ENCODE results near the gene SMARCD3. TPM values are rescaled to one million over a fixed set of nuclear protein-coding genes. Genes with fewer than 3 reads are reported as not detected.
A peak's percentile ranks its signal among the peaks of the same experiment; 100 is the strongest.

SMARCD3 gene
- total and polyA plus RNA-seq, 2 of the 4 experiments (the other 2 are of a cell fraction): 37.5 to 48.5 TPM

DNA sequence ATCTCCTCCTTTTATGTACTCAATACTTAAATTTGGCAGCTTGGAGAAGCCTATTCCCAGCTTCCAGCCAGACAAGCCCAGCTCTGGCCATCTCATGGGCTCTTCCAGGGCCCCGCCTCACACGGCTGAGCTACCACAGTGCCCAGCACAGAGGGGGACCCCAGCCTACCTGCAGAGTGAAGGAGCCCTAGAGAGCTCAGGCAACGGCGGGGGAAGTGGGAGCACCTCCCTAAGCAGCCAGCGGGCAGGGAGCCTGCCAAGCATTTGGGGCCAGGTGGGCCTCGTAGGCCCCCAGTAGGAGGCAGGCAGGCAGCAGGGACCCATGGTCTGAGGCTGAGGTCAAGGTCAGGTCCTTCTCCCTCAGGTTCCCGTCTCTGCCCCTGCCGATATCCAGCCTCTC lies 29.1 kb upstream of the SMARCD3 start:
- POLR2A ChIA-PET (ENCODE audit: unreplicated experiment): no interaction called here
- no peak for DNase-seq

More for the DNA sequence above, 29.1 kb upstream of the SMARCD3 start:
- no peaks in the 10 kb centered on the region; the same call in 1 of the 2 replicates for H4K20me1 ChIP-seq (ENCODE audit: insufficient read depth, low read length)
- no peak overlapping the region for H3K9ac ChIP-seq (ENCODE audit: low read depth, low read length)
- no peak overlapping the region for H2BK5ac ChIP-seq (ENCODE audit: low read depth, low read length, poor library complexity, severe bottlenecking)
- H2AFZ ChIP-seq (replicated peaks; ENCODE audit: low read length, poor library complexity): peak overlapping the region; percentile 89
- BruUV-seq (replicated peaks): no TSS peak
- no peak for ATAC-seq (ENCODE audit: low read depth)
- no peak overlapping the region for H2BK15ac ChIP-seq (ENCODE audit: low read depth, low read length)
- TF ChIP-seq, protein P1, sequence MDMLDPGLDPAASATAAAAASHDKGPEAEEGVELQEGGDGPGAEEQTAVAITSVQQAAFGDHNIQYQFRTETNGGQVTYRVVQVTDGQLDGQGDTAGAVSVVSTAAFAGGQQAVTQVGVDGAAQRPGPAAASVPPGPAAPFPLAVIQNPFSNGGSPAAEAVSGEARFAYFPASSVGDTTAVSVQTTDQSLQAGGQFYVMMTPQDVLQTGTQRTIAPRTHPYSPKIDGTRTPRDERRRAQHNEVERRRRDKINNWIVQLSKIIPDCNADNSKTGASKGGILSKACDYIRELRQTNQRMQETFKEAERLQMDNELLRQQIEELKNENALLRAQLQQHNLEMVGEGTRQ (IDR thresholded peaks at IDR 0.05; ENCODE audit: low read depth, low read length): no peak
- no peak for TF ChIP-seq MXI1 (IDR thresholded peaks at IDR 0.05; ENCODE audit: borderline replicate concordance, low read depth, low read length)
- no peak for TF ChIP-seq ELK1 (IDR thresholded peaks at IDR 0.05; ENCODE audit: borderline replicate concordance, low read depth, low read length)
- TF ChIP-seq POLR2A (IDR thresholded peaks at IDR 0.05; ENCODE audit: low read depth, low read length): no peak
- no peak for TF ChIP-seq SMC3 (IDR thresholded peaks at IDR 0.05; ENCODE audit: low read depth, low read length)
- TF ChIP-seq BHLHE40 (IDR thresholded peaks at IDR 0.05; ENCODE audit: low read depth, low read length): no peak
- TF ChIP-seq, protein P2, sequence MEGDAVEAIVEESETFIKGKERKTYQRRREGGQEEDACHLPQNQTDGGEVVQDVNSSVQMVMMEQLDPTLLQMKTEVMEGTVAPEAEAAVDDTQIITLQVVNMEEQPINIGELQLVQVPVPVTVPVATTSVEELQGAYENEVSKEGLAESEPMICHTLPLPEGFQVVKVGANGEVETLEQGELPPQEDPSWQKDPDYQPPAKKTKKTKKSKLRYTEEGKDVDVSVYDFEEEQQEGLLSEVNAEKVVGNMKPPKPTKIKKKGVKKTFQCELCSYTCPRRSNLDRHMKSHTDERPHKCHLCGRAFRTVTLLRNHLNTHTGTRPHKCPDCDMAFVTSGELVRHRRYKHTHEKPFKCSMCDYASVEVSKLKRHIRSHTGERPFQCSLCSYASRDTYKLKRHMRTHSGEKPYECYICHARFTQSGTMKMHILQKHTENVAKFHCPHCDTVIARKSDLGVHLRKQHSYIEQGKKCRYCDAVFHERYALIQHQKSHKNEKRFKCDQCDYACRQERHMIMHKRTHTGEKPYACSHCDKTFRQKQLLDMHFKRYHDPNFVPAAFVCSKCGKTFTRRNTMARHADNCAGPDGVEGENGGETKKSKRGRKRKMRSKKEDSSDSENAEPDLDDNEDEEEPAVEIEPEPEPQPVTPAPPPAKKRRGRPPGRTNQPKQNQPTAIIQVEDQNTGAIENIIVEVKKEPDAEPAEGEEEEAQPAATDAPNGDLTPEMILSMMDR (conservative IDR thresholded peaks at IDR 0.05; ENCODE audit: low read depth, low read length): no peak
- no peak overlapping the region for H4K91ac ChIP-seq (ENCODE audit: insufficient read depth, low read depth, low read length)
- H2BK20ac ChIP-seq (ENCODE audit: low read depth, low read length): no peak overlapping the region
- peaks cover 3% of the 10 kb centered on the region; the same call in 1 of the 2 replicates for H3K4me1 ChIP-seq (ENCODE audit: control insufficient read depth, insufficient read depth, low read length)
- H3K4me3 ChIP-seq (ENCODE audit: insufficient read depth, low read depth, low read length): no peak overlapping the region
- H3K79me1 ChIP-seq (ENCODE audit: low read depth in 1 of 2, low read length in 2 of 2): no peaks in the 10 kb centered on the region
- in situ Hi-C loops (cut with MboI; ENCODE audit: low sequenced_read_pairs) (no loop called here), intact Hi-C loops (cut with micrococcal nuclease) (no loop called here), dilution Hi-C loops (cut with HindIII; ENCODE audit: low sequenced_read_pairs, unreplicated experiment) (no loop called here)
- H2AK9ac ChIP-seq (replicated peaks; ENCODE audit: low read depth, low read length, poor library complexity): no peak overlapping the region
- H3K56ac ChIP-seq (ENCODE audit: extremely low read depth, insufficient read depth, low read length): no peak overlapping the region
- peak overlapping the region in 1 of 2 experiments; percentile 27; a peak in 1 of 4 replicates for H4K8ac ChIP-seq (ENCODE audit: low read depth in 2 of 2, low read length in 2 of 2)
- peaks cover 32% of the 10 kb centered on the region for H3K27me3 ChIP-seq (ENCODE audit: control insufficient read depth, insufficient read depth, low read length)
- H3K18ac ChIP-seq (ENCODE audit: low read depth, low read length): no peak overlapping the region; the same call in 1 of the 2 replicates
- H3K4ac ChIP-seq (ENCODE audit: low read depth, low read length): no peak overlapping the region
- H2BK120ac ChIP-seq (ENCODE audit: low read depth, low read length): no peak overlapping the region
- no peaks in the 10 kb centered on the region for H3K9me1 ChIP-seq (ENCODE audit: insufficient read depth, low read length)
- no CpG with 5 or more reads among the region's 8 CpGs for WGBS, 2 experiments (ENCODE audit: extremely low coverage in 2 of 2, insufficient read length in 1 of 2)
- H4K5ac ChIP-seq (ENCODE audit: low read depth, low read length): peak overlapping the region; percentile 93; the same call in 1 of the 2 replicates
- no peaks in the 10 kb centered on the region; the same call in 1 of the 2 replicates for H3K36me3 ChIP-seq (ENCODE audit: control insufficient read depth, insufficient read depth, low read length)
- H3K4me2 ChIP-seq (ENCODE audit: low read depth, low read length): no peak overlapping the region
- H3K23ac ChIP-seq (ENCODE audit: low read depth, low read length): no peak overlapping the region
- no peak overlapping the region for H2AK5ac ChIP-seq (ENCODE audit: low read depth, low read length)
- CTCF ChIA-PET: no interaction called here
- no peak overlapping the region for H3K14ac ChIP-seq (replicated peaks; ENCODE audit: low read depth, low read length)
- no peaks in the 10 kb centered on the region for H3K9me3 ChIP-seq (ENCODE audit: control insufficient read depth, insufficient read depth, low read length)
- H3K27ac ChIP-seq (ENCODE audit: insufficient read depth, low read length): no peak overlapping the region
